IMR-90 (cell line): Measurements from ENCODE around the gene TBC1D22A. TPM values are rescaled to one million over a fixed set of nuclear protein-coding genes. Genes with fewer than 3 reads are reported as not detected.

Experiments
- ATAC-seq: fragments of 200-7000 bp; cut with Tn5 transposase; 2 replicates; pipeline ENCODE4 v1.9.1; 2020; ENCODE audit warnings: low read depth, mild to moderate bottlenecking, moderate library complexity
- BruUV-seq: library from RNA; stranded (reverse); fragments of 400-500 nt; replicated peaks from 2 replicates; lab custom pipeline; 2021; lab: Mats Ljungman, UMichigan
- CTCF ChIA-PET: fragments of 300-600 bp; formaldehyde crosslinking; extraction: SDS; loops from one replicate; lab custom pipeline; 2021; ENCODE audit warnings: antibody characterized with exemption; lab: Yijun Ruan, JAX
- POLR2A ChIA-PET: fragments of 300-600 bp; sonication (Branson Sonifier 250); formaldehyde crosslinking; loops from one replicate; lab custom pipeline; 2022; ENCODE audit warnings: antibody characterized with exemption; ENCODE audit not compliant: unreplicated experiment; lab: Charles Lee
- DNase-seq: peaks from one replicate; pipeline ENCODE4 v3.0.0; 2013
- H2AFZ ChIP-seq: replicated peaks from 2 replicates; pipeline ENCODE3; 2013; ENCODE audit warnings: low read length, mild to moderate bottlenecking; ENCODE audit not compliant: poor library complexity
- H2AK5ac ChIP-seq: 2 replicates; pipeline ENCODE4 v1.6.1; 2013; ENCODE audit warnings: low read depth, low read length, inconsistent platforms
- H2AK9ac ChIP-seq: replicated peaks from 2 replicates; pipeline ENCODE3; 2013; ENCODE audit warnings: mild to moderate bottlenecking, low read depth, low read length, moderate library complexity; ENCODE audit not compliant: poor library complexity
- H2BK120ac ChIP-seq: 2 replicates; pipeline ENCODE4 v1.6.1; 2013; ENCODE audit warnings: low read depth, low read length, inconsistent platforms
- H2BK15ac ChIP-seq: 3 replicates; pipeline ENCODE4 v1.6.1; 2013; ENCODE audit warnings: low read depth, low read length, inconsistent platforms
- H2BK20ac ChIP-seq: 2 replicates; pipeline ENCODE4 v1.6.1; 2013; ENCODE audit warnings: low read depth, mild to moderate bottlenecking, inconsistent platforms, low read length, moderate library complexity
- H2BK5ac ChIP-seq: 2 replicates; pipeline ENCODE4 v1.6.1; 2013; ENCODE audit warnings: mild to moderate bottlenecking, low read depth, low read length, inconsistent platforms; ENCODE audit not compliant: poor library complexity, severe bottlenecking
- H3K14ac ChIP-seq: replicated peaks from 2 replicates; pipeline ENCODE4 v1.6.1; 2013; ENCODE audit warnings: low read depth, low read length, inconsistent platforms
- H3K18ac ChIP-seq: 2 replicates; pipeline ENCODE4 v1.6.1; 2013; ENCODE audit warnings: low read depth, low read length, control low read depth
- H3K23ac ChIP-seq: 2 replicates; pipeline ENCODE4 v1.6.1; 2013; ENCODE audit warnings: low read depth, low read length, inconsistent platforms
- H3K27ac ChIP-seq: 2 replicates; pipeline ENCODE4 v1.5.1; 2013; ENCODE audit warnings: mild to moderate bottlenecking, control low read depth, low read length; ENCODE audit not compliant: insufficient read depth
- H3K27me3 ChIP-seq: 2 replicates; pipeline ENCODE4 v1.6.1; 2013; ENCODE audit warnings: low read length; ENCODE audit not compliant: control insufficient read depth, insufficient read depth
- H3K36me3 ChIP-seq: 2 replicates; pipeline ENCODE4 v1.6.1; 2013; ENCODE audit warnings: low read length, mixed read lengths; ENCODE audit not compliant: control insufficient read depth, insufficient read depth
- H3K4ac ChIP-seq: 2 replicates; pipeline ENCODE4 v1.6.1; 2013; ENCODE audit warnings: low read depth, low read length, inconsistent platforms
- H3K4me1 ChIP-seq: 2 replicates; pipeline ENCODE4 v1.6.1; 2013; ENCODE audit warnings: low read length, mixed read lengths; ENCODE audit not compliant: control insufficient read depth, insufficient read depth
- H3K4me2 ChIP-seq: 2 replicates; pipeline ENCODE4 v1.6.1; 2013; ENCODE audit warnings: low read depth, mild to moderate bottlenecking, control low read depth, low read length, moderate library complexity
- H3K4me3 ChIP-seq: 2 replicates; pipeline ENCODE4 v1.5.1; 2013; ENCODE audit warnings: low read depth, mild to moderate bottlenecking, control low read depth, low read length, moderate library complexity; ENCODE audit not compliant: insufficient read depth
- H3K56ac ChIP-seq: 2 replicates; pipeline ENCODE4 v1.6.1; 2013; ENCODE audit warnings: low read length, inconsistent platforms; ENCODE audit not compliant: insufficient read depth; ENCODE audit errors: extremely low read depth
- H3K79me1 ChIP-seq, 2 experiments: 2 replicates each; pipeline ENCODE4 v1.6.1; 2013; ENCODE audit warnings: low read length in 2 of 2, inconsistent platforms in 1 of 2, low read depth in 1 of 2
- H3K9ac ChIP-seq: 2 replicates; pipeline ENCODE4 v1.6.1; 2013; ENCODE audit warnings: low read depth, low read length, control low read depth
- H3K9me1 ChIP-seq: 2 replicates; pipeline ENCODE4 v1.6.1; 2013; ENCODE audit warnings: low read length, inconsistent platforms; ENCODE audit not compliant: insufficient read depth
- H3K9me3 ChIP-seq: 2 replicates; pipeline ENCODE4 v1.6.1; 2013; ENCODE audit warnings: low read length; ENCODE audit not compliant: control insufficient read depth, insufficient read depth
- H4K20me1 ChIP-seq: 2 replicates; pipeline ENCODE4 v1.6.1; 2013; ENCODE audit warnings: low read length, inconsistent platforms; ENCODE audit not compliant: insufficient read depth
- H4K5ac ChIP-seq: 2 replicates; pipeline ENCODE4 v1.6.1; 2013; ENCODE audit warnings: mild to moderate bottlenecking, low read depth, low read length, control low read depth
- H4K8ac ChIP-seq, 2 experiments: 2 replicates each; pipeline ENCODE4 v1.6.1; 2013; ENCODE audit warnings: low read depth in 2 of 2, low read length in 2 of 2, control low read depth in 1 of 2, inconsistent platforms in 1 of 2
- H4K91ac ChIP-seq: 2 replicates; pipeline ENCODE4 v1.6.1; 2013; ENCODE audit warnings: low read depth, low read length, inconsistent platforms; ENCODE audit not compliant: insufficient read depth
- BHLHE40 ChIP-seq: fragments of 150-350 bp; IDR thresholded peaks from 2 replicates; pipeline ENCODE4 v1.6.1; 2016; ENCODE audit warnings: mild to moderate bottlenecking, low read depth, low read length
- CTCF ChIP-seq: conservative IDR thresholded peaks from 2 replicates; pipeline ENCODE4 v1.5.1; 2012; ENCODE audit warnings: mild to moderate bottlenecking, low read depth, low read length, improper control_type of control experiment
- MXI1 ChIP-seq: IDR thresholded peaks from 2 replicates; pipeline ENCODE4 v1.6.1; 2012; ENCODE audit warnings: low read depth, mild to moderate bottlenecking, low read length, moderate library complexity, borderline replicate concordance
- RAD21 ChIP-seq: IDR thresholded peaks from 2 replicates; pipeline ENCODE4 v1.6.1; 2012; ENCODE audit warnings: low read length, improper control_type of control experiment
- USF2 ChIP-seq: fragments of 150-350 bp; IDR thresholded peaks from 2 replicates; pipeline ENCODE4 v1.6.1; 2017; ENCODE audit warnings: mild to moderate bottlenecking, antibody characterized with exemption, low read length, low read depth
- WGBS, 2 experiments: methylation state at CpG; one replicate each; pipeline versions ENCODE4 v1.1.5 to v1.1.7; 2013; ENCODE audit warnings: missing lambda C conversion rate in 2 of 2; ENCODE audit not compliant: insufficient read length in 1 of 2; ENCODE audit errors: extremely low coverage in 2 of 2; 5-methylcytosine and 5-hydroxymethylcytosine counted together
- dilution Hi-C: fragments of 300-500 bp; cut with HindIII; formaldehyde crosslinking; loops from one replicate; pipeline ENCODE4 v1.14.3; 2018; ENCODE audit warnings: low sequenced_read_pairs; ENCODE audit not compliant: unreplicated experiment
- in situ Hi-C: fragments of 300-500 bp; cut with MboI; formaldehyde crosslinking; loops from 3 replicates; pipeline ENCODE4 v1.14.3; 2019; ENCODE audit warnings: low sequenced_read_pairs, inconsistent platforms, mixed read lengths
- intact Hi-C: fragments of 100-400 bp; cut with micrococcal nuclease; formaldehyde crosslinking; loops from 2 replicates; pipeline ENCODE4 v1.10.0; 2022
- polyA plus RNA-seq, 3 experiments: library from polyadenylated mRNA; depleted of rRNA; stranded (reverse); fragments of >200 nt; gene quantifications; 2 replicates each; pipeline ENCODE4 v1.2.3, GENCODE V29; 2012; ENCODE audit warnings: low replicate concordance in 1 of 3
- total RNA-seq: library from RNA; depleted of rRNA; stranded (reverse); fragments of >200 nt; gene quantifications from 2 replicates; pipeline ENCODE4 v1.2.3, GENCODE V29; 2012

TBC1D22A gene
- total and polyA plus RNA-seq, 2 of the 4 experiments (the other 2 are of a cell fraction), result 9.0 to 16.7 TPM

- no peak for TF ChIP-seq CTCF
Measured at GRCh38 chr22:46967445-46968358, 205.3 kb downstream of the TBC1D22A start (continued).

- no peaks in the 10 kb centered on the region for H3K36me3 ChIP-seq
- ATAC-seq, result no peak
- dilution Hi-C loops (no loop called here), intact Hi-C loops (loop anchor here (10.0 kb wide), 1 partner anchor 174 kb away; no protein-coding TSS in a partner anchor), in situ Hi-C loops (no loop called here)
- no peak overlapping the region for H3K18ac ChIP-seq
- H3K9ac ChIP-seq, result no peak overlapping the region
- peaks cover 9% of the 10 kb centered on the region; the same call in 1 of the 2 replicates for H3K9me1 ChIP-seq
- no peak overlapping the region for H3K4me2 ChIP-seq
- peaks cover 10% of the 10 kb centered on the region; the same call in 1 of the 2 replicates for H4K20me1 ChIP-seq
- no peak overlapping the region for H2BK15ac ChIP-seq
- ChIA-PET CTCF (no interaction called here), POLR2A (no interaction called here)
- H2BK5ac ChIP-seq, result no peak overlapping the region
- H3K56ac ChIP-seq, result no peak overlapping the region
- no peak overlapping the region for H4K8ac ChIP-seq
- H3K79me1 ChIP-seq, result peaks cover 5 to 20% of the 10 kb centered on the region in 2 experiments
- no peak overlapping the region for H2AK9ac ChIP-seq
- H2AFZ ChIP-seq, result no peak overlapping the region
- H2BK20ac ChIP-seq, result no peak overlapping the region
- no peak overlapping the region for H2AK5ac ChIP-seq
- DNase-seq, result no peak
- no TSS peak for BruUV-seq
- peaks cover 7% of the 10 kb centered on the region for H3K4me1 ChIP-seq
- no peaks in the 10 kb centered on the region for H3K27me3 ChIP-seq
- H4K91ac ChIP-seq, result no peak overlapping the region
- H3K4me3 ChIP-seq, result no peak overlapping the region
- H3K9me3 ChIP-seq, result no peaks in the 10 kb centered on the region
- H3K4ac ChIP-seq, result no peak overlapping the region
- H4K5ac ChIP-seq, result no peak overlapping the region
- no peak overlapping the region for H2BK120ac ChIP-seq
- H3K14ac ChIP-seq, result no peak overlapping the region
- H3K23ac ChIP-seq, result no peak overlapping the region
- no peak overlapping the region for H3K27ac ChIP-seq
- no peak for TF ChIP-seq MXI1
- no peak for TF ChIP-seq RAD21
- no peak for TF ChIP-seq BHLHE40
- TF ChIP-seq USF2, result no peak
- WGBS, 2 experiments, result 94% methylated on average over 9 of the region's 27 CpGs; no CpG with 5 or more reads in 1 of the 2 experiments
Measured at GRCh38 chr22:46968359-46968740, 205.9 kb downstream of the TBC1D22A start.
